ENCODE results near the gene EXOG. TPM values are rescaled to one million over a fixed set of nuclear protein-coding genes. Genes with fewer than 3 reads are reported as not detected.

The EXOG gene
- total and polyA plus RNA-seq, 7 donors: 2.4 to 26.9 (median 9.7) TPM

DNA sequence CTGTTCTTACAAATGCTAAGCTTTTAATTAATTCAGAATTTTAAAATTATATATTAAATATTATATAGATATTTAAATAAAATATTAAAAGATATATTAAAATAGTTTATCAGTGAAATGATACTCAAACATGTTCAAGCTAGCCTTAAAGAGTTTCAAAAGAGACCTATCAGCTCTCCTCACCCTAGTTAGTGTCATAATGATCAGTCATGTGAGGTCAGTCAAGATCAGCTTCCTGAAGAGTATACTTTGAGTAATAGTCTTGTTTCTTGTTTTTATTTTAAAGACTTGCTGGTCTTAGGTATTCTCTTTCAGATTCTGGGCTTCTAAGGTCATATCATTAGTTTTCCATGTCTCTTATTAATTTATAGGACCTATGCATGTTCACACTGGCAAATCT lies 14.5 kb downstream of the EXOG start:
- intact Hi-C loops (cut with DNase I): no loop called here
- Histone ChIP-seq H3K4me1 (no peaks in the 10 kb centered on the region), H3K4me3 (no peak overlapping the region), H3K27ac (no peak overlapping the region), H3K36me3 (peaks cover 0 to 88% (median 22%) of the 10 kb centered on the region in 4 donors), H3K27me3 (no peaks in the 10 kb centered on the region), H3K9me3 (no peaks in the 10 kb centered on the region)
- TF ChIP-seq POLR2A (IDR thresholded peaks at IDR 0.05): no peak
- no peak for DNase-seq

- 84 to 93% methylated on average over 3 of the region's 3 CpGs for WGBS, 2 donors
- Histone ChIP-seq H3K4me1 (no peaks in the 10 kb centered on the region), H3K27ac (no peak overlapping the region), H3K4me3 (no peak overlapping the region), H3K36me3 (peaks cover 0 to 84% (median 24%) of the 10 kb centered on the region in 4 donors), H3K27me3 (no peaks in the 10 kb centered on the region), H3K9me3 (no peaks in the 10 kb centered on the region)
- TF ChIP-seq CTCF (IDR thresholded peaks at IDR 0.05) (no peak), POLR2A (IDR thresholded peaks at IDR 0.05) (no peak), EP300 (IDR thresholded peaks at IDR 0.05) (no peak), POLR2AphosphoS5 (IDR thresholded peaks at IDR 0.05) (no peak)
- DNase-seq: no peak
- intact Hi-C loops (cut with DNase I): no loop called here
Observed at GRCh38 chr3:38511546-38511945, 15.4 kb downstream of the EXOG start.

DNA sequence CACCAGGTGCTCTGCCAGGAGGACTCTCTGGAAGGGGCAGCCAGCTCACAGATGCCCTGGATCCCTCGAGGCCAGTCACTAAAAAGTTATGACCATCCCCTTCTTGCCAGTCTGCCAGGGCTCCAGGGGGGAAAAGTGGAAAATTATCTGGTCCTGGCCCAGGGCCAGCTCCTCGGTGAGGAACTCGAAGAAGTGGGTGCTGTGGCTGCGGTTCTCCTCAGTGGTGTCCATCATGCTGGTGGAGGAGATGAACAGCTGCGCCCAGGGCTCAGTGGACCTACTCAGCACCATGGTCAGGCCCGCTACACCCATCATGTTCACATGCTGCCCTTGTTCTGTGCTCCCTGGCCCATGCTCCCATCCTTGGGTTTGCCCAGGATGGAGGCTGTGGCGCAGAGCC lies 19.2 kb downstream of the EXOG start:
- no peak overlapping the region for H3K4me3 ChIP-seq
- H3K4me1 ChIP-seq: no peaks in the 10 kb centered on the region
- H3K27ac ChIP-seq: no peak overlapping the region
- H3K36me3 ChIP-seq: peaks cover 0 to 54% (median 9%) of the 10 kb centered on the region in 4 donors
- no peaks in the 10 kb centered on the region for H3K9me3 ChIP-seq
- 93 to 94% methylated on average over 7 of the region's 7 CpGs for WGBS, 2 donors
- TF ChIP-seq POLR2AphosphoS5 (IDR thresholded peaks at IDR 0.05) (no peak), EP300 (IDR thresholded peaks at IDR 0.05) (no peak), POLR2A (IDR thresholded peaks at IDR 0.05) (no peak), CTCF (IDR thresholded peaks at IDR 0.05) (no peak)
- no peak for DNase-seq
- H3K27me3 ChIP-seq: no peaks in the 10 kb centered on the region
- intact Hi-C loops (cut with DNase I): no loop called here

GRCh38 chr3:38516669-38517068 lies 20.5 kb downstream of the EXOG start:
- intact Hi-C loops (cut with DNase I): no loop called here
- Histone ChIP-seq H3K9me3 (no peaks in the 10 kb centered on the region), H3K36me3 (peaks cover 0 to 41% (median 7%) of the 10 kb centered on the region in 4 donors), H3K4me1 (no peaks in the 10 kb centered on the region), H3K27ac (no peak overlapping the region), H3K4me3 (no peak overlapping the region), H3K27me3 (no peaks in the 10 kb centered on the region)
- WGBS, 2 donors: 0 to 86% methylated on average over 1 of the region's 1 CpG
- no peak for TF ChIP-seq POLR2A (IDR thresholded peaks at IDR 0.05)
- TF ChIP-seq CTCF (IDR thresholded peaks at IDR 0.05): no peak
- no peak for TF ChIP-seq EP300 (IDR thresholded peaks at IDR 0.05)
- TF ChIP-seq POLR2AphosphoS5 (IDR thresholded peaks at IDR 0.05): no peak
- no peak for DNase-seq

DNA sequence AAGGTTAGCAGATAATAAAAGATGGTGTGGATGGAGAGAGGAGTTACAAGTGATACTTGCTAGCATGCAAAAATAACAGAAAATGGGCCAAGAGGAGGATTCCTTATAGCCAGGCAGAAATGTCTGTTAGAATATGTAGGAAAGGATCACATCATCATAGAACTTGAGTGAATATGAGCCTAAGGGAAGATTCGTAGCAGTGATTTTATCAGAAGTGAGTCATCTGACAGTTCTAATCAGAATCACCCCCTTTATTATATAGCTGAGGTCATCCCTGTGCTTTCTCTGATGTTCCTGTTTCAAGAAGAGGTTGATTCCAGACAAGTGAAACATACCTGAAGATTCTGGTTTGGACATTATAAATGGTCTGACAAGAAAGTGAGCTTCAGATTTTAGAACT lies 22.9 kb downstream of the EXOG start:
- no peak for DNase-seq
- WGBS, 2 donors: 83 to 84% methylated on average over 1 of the region's 1 CpG

DNA sequence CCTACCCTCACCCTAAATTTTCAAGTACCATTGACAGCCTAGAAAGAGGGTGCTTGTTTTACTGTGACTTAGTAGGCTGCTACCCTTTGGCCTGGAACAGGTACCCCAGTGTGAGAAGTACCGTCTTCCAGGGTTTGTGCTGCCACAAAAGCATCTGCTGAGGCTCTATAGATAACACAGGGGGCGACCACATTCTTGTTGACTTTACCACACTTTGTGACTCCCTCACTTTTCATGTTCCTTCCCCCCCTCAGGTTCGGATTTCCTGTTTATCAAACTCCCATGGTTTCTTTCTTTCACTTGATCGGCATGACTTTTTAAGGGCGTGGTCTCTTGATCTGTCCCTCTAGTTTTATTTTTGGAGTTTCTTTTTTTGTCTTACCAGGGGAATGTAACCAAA lies 23.5 kb downstream of the EXOG start:
- Histone ChIP-seq H3K4me1 (no peaks in the 10 kb centered on the region), H3K36me3 (peaks cover under 1 to 46% (median 19%) of the 10 kb centered on the region in 4 donors), H3K27me3 (no peaks in the 10 kb centered on the region), H3K4me3 (no peak overlapping the region), H3K27ac (no peak overlapping the region), H3K9me3 (no peaks in the 10 kb centered on the region)
- DNase-seq: no peak
- intact Hi-C loops (cut with DNase I): loop anchor here (5.0 kb wide), 1 partner anchor 323 kb away; no protein-coding TSS in a partner anchor
- WGBS, 2 donors: 47 to 73% methylated on average over 5 of the region's 5 CpGs
- no peak for TF ChIP-seq POLR2A (IDR thresholded peaks at IDR 0.05)
- no peak for TF ChIP-seq POLR2AphosphoS5 (IDR thresholded peaks at IDR 0.05)
- TF ChIP-seq CTCF (IDR thresholded peaks at IDR 0.05): no peak
- TF ChIP-seq EP300 (IDR thresholded peaks at IDR 0.05): no peak

More for the DNA sequence above, 22.9 kb downstream of the EXOG start:
- Histone ChIP-seq H3K36me3 (peaks cover 0 to 43% (median 13%) of the 10 kb centered on the region in 4 donors), H3K4me1 (no peaks in the 10 kb centered on the region), H3K9me3 (no peaks in the 10 kb centered on the region), H3K27me3 (no peaks in the 10 kb centered on the region), H3K4me3 (no peak overlapping the region), H3K27ac (no peak overlapping the region)
- TF ChIP-seq POLR2A (IDR thresholded peaks at IDR 0.05): no peak
- no peak for TF ChIP-seq POLR2AphosphoS5 (IDR thresholded peaks at IDR 0.05)
- no peak for TF ChIP-seq EP300 (IDR thresholded peaks at IDR 0.05)
- intact Hi-C loops (cut with DNase I): no loop called here
